Measurements from ENCODE around the gene DDX17. TPM values are rescaled to one million over a fixed set of nuclear protein-coding genes. Genes with fewer than 3 reads are reported as not detected.

Gene DDX17
- total and polyA plus RNA-seq, 10 of the 15 experiments (the other 5 are each of a cell fraction or from before 2014, with no cell fraction given), result 25.2 to 778 (median 266) TPM

GRCh38 chr22:38451404-38451803 is 54.7 kb downstream of the DDX17 start:
- Histone ChIP-seq H3K79me2 (ENCODE audit: control insufficient read depth, insufficient read depth, low read length) (no peaks in the 10 kb centered on the region), H4K20me1 (ENCODE audit: control insufficient read depth, insufficient read depth) (peaks cover 3% of the 10 kb centered on the region; the same call in 1 of the 2 replicates), H3K27me3 (replicated peaks in 1 of 2; ENCODE audit: control insufficient read depth in 2 of 2, insufficient read depth in 2 of 2, low read length in 1 of 2) (peaks cover 8 to 14% of the 10 kb centered on the region in 2 experiments), H3K9me3 (replicated peaks; ENCODE audit: control insufficient read depth, insufficient read depth, low read length) (no peaks in the 10 kb centered on the region), H3K9ac (ENCODE audit: control insufficient read depth, insufficient read depth, low read length) (no peak overlapping the region), H3K27ac (ENCODE audit: control insufficient read depth, insufficient read depth) (no peak overlapping the region), H3K4me2 (ENCODE audit: control insufficient read depth, insufficient read depth) (no peak overlapping the region), H3K4me1 (ENCODE audit: control insufficient read depth, insufficient read depth, low read length) (peaks cover 6% of the 10 kb centered on the region; the same call in 1 of the 2 replicates), H3K4me3 (no peak overlapping the region), H3K36me3 (ENCODE audit: control insufficient read depth in 2 of 2, insufficient read depth in 2 of 2, low read length in 1 of 2) (no peaks in the 10 kb centered on the region), H2AFZ (ENCODE audit: control insufficient read depth, low read depth, low read length) (no peak overlapping the region)
- no peak for TF ChIP-seq STAT3 (IDR thresholded peaks at IDR 0.05; ENCODE audit: low read depth, low read length)
- TF ChIP-seq POLR2A (IDR thresholded peaks at IDR 0.05; ENCODE audit: low read depth, low read length), result no peak
- no peak for TF ChIP-seq LARP7 (IDR thresholded peaks at IDR 0.05)
- no peak for TF ChIP-seq ZZZ3 (IDR thresholded peaks at IDR 0.05; ENCODE audit: control insufficient read depth, insufficient read length, low read depth)
- TF ChIP-seq, protein P1, sequence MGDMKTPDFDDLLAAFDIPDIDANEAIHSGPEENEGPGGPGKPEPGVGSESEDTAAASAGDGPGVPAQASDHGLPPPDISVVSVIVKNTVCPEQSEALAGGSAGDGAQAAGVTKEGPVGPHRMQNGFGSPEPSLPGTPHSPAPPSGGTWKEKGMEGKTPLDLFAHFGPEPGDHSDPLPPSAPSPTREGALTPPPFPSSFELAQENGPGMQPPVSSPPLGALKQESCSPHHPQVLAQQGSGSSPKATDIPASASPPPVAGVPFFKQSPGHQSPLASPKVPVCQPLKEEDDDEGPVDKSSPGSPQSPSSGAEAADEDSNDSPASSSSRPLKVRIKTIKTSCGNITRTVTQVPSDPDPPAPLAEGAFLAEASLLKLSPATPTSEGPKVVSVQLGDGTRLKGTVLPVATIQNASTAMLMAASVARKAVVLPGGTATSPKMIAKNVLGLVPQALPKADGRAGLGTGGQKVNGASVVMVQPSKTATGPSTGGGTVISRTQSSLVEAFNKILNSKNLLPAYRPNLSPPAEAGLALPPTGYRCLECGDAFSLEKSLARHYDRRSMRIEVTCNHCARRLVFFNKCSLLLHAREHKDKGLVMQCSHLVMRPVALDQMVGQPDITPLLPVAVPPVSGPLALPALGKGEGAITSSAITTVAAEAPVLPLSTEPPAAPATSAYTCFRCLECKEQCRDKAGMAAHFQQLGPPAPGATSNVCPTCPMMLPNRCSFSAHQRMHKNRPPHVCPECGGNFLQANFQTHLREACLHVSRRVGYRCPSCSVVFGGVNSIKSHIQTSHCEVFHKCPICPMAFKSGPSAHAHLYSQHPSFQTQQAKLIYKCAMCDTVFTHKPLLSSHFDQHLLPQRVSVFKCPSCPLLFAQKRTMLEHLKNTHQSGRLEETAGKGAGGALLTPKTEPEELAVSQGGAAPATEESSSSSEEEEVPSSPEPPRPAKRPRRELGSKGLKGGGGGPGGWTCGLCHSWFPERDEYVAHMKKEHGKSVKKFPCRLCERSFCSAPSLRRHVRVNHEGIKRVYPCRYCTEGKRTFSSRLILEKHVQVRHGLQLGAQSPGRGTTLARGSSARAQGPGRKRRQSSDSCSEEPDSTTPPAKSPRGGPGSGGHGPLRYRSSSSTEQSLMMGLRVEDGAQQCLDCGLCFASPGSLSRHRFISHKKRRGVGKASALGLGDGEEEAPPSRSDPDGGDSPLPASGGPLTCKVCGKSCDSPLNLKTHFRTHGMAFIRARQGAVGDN (IDR thresholded peaks at IDR 0.05), result no peak
- in situ Hi-C loops (cut with MboI) (no loop called here), intact Hi-C loops (cut with micrococcal nuclease; ENCODE audit: unreplicated experiment) (no loop called here)
- ChIA-PET SMC1A (ENCODE audit: uncharacterized antibody, unreplicated experiment) (no interaction called here), CTCF (no interaction called here), POLR2A (no interaction called here), RAD21 (ENCODE audit: unreplicated experiment) (no interaction called here)
- WGBS (ENCODE audit: insufficient coverage, insufficient replicate concordance, low lambda C conversion rate, missing lambda C conversion rate), result 22% methylated on average over 2 of the region's 2 CpGs
- FAIRE-seq (no peak), DNase-seq (ENCODE audit: low read depth, low spot score) (no peak), ATAC-seq (no peak)
- BruUV-seq (replicated peaks), result no TSS peak
